GM12872 (cell line): ENCODE measurements around the gene VEZF1.

Experiments
- TF ChIP-seq, protein P1 (sequence below): IDR thresholded peaks from 3 replicates; pipeline ENCODE4 v1.5.1; 2011; ENCODE audit warnings: low read depth, mild to moderate bottlenecking, low read length, moderate library complexity; ENCODE audit not compliant: insufficient read depth

VEZF1 gene

DNA sequence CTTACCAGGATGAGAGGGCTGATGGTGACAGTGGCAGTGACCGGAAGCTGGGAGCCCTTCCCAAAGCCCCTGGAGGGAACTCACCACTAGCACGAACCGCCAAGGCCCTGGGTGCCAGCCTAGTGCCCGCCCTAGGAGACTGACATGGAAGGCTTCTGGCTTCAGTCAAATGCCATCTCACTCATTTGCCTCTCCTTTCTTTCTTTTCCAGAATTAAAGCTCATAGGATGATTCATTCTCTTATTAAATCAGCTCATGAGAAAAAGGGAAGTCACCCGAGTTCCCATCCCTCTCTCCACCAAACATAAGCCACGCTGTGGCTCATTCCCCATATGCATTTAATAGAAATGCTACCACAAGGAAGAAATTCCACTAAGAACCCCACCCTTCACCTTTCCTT, 44.9 kb downstream of the VEZF1 start:
- TF ChIP-seq, protein P1, sequence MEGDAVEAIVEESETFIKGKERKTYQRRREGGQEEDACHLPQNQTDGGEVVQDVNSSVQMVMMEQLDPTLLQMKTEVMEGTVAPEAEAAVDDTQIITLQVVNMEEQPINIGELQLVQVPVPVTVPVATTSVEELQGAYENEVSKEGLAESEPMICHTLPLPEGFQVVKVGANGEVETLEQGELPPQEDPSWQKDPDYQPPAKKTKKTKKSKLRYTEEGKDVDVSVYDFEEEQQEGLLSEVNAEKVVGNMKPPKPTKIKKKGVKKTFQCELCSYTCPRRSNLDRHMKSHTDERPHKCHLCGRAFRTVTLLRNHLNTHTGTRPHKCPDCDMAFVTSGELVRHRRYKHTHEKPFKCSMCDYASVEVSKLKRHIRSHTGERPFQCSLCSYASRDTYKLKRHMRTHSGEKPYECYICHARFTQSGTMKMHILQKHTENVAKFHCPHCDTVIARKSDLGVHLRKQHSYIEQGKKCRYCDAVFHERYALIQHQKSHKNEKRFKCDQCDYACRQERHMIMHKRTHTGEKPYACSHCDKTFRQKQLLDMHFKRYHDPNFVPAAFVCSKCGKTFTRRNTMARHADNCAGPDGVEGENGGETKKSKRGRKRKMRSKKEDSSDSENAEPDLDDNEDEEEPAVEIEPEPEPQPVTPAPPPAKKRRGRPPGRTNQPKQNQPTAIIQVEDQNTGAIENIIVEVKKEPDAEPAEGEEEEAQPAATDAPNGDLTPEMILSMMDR: no peak

DNA sequence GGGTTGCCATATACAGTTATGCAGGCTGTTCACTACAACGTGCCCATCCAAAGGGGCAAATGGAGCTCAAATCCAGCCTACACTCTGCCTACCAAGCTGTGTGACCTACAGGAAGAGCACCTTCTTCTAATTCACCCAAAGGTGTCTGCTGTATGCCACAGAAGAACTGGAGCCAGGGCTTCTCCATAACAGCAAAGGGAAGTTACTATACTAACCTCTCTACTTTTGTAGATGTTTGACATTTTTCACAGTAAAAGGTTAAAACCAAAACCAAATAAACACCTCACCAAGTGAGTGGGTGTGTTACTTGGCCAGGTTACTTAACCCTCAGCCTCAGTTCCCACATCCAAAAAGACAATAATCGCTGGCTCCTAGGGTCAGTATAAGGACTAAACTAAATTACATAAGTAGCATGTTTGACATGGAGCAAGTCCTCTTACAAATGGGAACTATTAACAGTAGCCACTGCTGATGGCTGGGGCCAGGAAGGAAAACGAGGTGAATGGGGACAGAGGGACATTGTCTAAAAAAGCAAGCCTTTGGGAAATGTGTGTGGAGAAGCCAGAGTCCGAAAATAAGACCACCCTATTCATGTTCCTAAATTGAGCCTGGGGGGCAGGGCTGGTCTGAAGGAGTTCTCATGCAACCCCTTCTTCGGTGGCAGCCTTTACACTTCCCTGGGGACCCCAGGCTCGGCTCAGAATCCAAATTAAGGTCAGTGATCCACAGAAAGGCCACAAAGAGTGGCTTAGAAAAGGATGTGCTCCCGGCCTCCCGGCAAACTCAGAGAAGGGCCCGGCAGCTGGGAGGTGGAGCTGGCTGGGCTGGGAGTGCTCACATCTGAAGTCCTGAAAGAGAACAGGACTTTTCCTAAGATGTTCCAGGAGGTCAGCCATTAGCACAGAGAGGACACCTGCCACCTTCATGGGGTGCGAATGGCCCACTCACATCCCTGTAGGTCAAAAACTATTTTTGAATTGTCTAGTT, 46.4 kb downstream of the VEZF1 start:
- TF ChIP-seq, protein P1: no peak

DNA sequence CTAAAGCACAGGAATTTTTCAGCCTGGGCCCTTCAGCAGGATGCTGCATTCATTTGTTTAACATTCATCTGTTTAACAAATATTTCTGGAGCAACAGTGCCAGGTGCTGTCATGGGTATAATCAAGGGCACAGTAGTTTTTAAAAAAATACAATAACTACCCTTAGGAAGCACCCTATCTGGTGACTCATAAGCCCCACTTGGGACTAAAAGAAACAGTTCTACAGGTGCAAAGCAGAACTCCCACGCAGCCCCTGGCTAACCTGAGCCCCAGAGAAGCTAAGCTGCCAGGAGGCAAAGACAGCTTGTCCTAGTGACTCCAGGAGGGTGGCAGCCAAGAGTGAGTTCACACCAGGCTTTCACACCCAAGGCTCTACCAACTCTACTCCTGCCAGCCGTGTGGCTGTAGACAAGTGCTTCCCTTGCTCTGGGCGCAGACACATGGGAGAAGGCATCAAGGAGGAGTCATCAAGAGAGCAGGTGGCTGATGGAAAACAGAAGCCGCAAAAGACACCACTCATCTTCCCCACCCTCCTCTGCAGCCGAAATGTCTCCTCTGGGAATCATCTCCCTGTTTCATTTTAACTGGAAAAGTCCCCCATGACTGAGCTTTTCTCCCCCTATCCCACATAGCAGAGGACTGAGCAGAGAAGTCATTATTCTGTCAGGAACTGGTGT, 47.3 kb downstream of the VEZF1 start:
- TF ChIP-seq, protein P1: no peak

DNA sequence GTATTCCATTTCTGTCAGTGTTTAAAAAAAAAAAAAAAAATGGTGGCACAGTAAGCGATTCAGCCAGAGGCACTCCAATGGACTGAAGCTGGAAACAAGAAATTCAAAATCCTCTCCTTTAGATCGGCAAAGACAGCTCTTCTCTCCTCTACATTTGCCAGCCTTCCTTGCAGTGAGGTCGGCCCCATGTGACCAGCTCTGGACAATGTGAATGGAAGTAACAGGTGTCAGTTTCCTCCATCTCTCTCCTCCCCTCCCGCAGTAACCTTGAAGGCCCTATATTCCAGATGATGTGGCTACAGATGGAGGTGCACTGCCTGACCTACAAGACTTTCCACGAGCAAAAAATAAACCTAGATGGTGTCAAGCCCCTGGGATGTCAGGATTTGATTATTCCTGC, 47.8 kb downstream of the VEZF1 start:
- TF ChIP-seq, protein P1: no peak

DNA sequence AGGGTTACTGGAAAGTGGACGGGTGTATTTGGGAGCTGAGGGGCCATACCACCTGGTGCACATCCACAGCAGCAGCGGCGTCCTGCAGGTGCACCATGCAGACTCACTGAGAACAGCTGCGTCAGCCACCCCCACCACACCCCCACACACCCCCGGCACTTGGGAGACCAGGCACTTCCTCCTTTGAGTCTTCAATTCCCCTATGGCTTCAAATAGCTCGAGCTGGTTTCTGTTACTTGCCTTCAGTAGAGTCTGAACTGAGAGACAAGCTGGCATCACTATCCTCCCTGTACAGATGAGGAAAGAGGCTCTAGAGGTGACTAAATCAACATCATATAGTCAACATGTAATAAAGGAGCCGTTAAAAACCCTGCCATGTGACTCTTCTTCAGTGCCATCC, 48.3 kb downstream of the VEZF1 start:
- TF ChIP-seq, protein P1: no peak

DNA sequence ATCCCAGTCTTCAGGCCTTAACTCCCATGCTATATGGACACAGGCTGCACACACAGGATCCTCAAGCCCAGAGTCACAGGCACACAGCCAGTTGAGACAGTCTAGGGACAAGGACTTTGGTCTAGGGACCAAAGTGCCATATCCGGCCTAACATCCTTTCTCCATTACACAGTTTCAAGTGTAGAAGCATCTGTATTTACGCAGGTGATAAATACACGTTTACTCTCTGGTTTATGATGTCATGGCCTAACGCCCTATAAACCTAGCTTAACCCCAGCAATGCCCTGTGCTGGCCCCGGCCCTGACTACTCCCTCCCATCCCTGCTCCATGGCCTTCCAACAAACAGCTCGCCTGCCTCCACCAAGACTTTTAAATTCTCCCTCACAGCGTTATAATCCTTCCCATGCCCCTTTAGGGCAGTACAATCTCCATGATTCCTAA, 50.0 kb downstream of the VEZF1 start:
- TF ChIP-seq, protein P1: no peak

DNA sequence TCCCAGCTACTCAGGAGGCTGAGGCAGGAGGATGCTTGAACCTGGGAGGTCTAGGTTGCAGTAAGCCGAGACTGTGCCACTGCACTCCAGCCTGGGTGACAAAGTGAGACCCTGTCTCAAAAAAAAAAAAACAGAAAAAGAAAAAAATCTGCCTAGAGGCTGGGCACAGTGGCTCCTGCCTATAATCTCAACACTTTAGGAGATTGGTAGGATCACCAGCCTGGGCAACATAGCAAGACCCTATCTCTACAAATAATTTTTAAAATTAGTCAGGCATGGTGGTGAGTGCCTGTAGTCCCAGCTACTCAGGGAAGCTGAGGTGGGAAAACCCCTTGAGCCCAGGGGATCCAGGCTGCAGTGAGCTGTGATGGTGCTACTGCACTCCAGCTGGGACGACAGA, 50.6 kb downstream of the VEZF1 start:
- TF ChIP-seq, protein P1: no peak
